Measurements from ENCODE around the gene FANCE. TPM values are rescaled to one million over a fixed set of nuclear protein-coding genes. Genes with fewer than 3 reads are reported as not detected.
"Not testable (repeated sequence)": the region's sequence is repeated elsewhere in the genome, so short reads cannot be mapped to it uniquely, and the experiment has no call there.

Gene FANCE
- total RNA-seq, 1 donor = 16.6 TPM

GRCh38 chr6:35432291-35432690, 19.8 kb upstream of the FANCE start:
- Histone ChIP-seq H3K79me2 (ENCODE audit: insufficient read depth, low read length) (no peaks in the 10 kb centered on the region), H2AFZ (ENCODE audit: low read length) (no peak overlapping the region), H3K9me3 (ENCODE audit: low read depth, low read length) (peaks cover 4% of the 10 kb centered on the region), H4K20me1 (ENCODE audit: insufficient read depth, low read length) (no peaks in the 10 kb centered on the region), H3K27ac (ENCODE audit: low read depth, low read length) (no peak overlapping the region), H3K4me1 (ENCODE audit: insufficient read depth, low read length) (peaks cover 15% of the 10 kb centered on the region), H3K4me2 (ENCODE audit: insufficient read depth, low read length) (no peak overlapping the region), H3K36me3 (ENCODE audit: insufficient read depth, low read length) (peaks cover 9% of the 10 kb centered on the region), H3K27me3 (ENCODE audit: insufficient read depth, low read length) (no peaks in the 10 kb centered on the region), H3K4me3 (ENCODE audit: insufficient read depth, low read length) (no peak overlapping the region)
- no peak for DNase-seq (ENCODE audit: insufficient read length, low spot score, missing footprints)
- no peak for TF ChIP-seq CTCF (IDR thresholded peaks at IDR 0.05; ENCODE audit: extremely low read depth, low read depth, low read length)

DNA sequence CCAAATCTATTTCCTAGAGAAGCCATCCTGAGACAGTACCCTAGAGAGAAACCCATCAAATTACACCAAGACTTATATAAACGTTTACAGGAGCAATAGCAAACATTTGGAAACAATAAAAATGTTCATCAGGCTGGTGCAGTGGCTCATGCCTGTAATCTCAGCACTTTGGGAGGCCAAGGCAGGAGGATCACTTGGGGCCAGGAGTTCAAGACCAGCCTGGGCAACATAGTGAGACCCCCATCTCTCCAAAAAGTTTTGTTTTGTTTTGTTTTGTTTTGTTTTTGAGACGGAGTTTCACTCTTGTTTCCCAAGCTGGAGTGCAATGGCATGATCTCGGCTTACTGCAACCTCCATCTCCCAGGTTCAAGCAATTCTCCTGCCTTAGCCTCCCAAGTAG, 19.4 kb upstream of the FANCE start:
- peaks cover 11% of the 10 kb centered on the region for H3K4me1 ChIP-seq (ENCODE audit: insufficient read depth, low read length)
- DNase-seq (ENCODE audit: insufficient read length, low spot score, missing footprints); H3K79me2 ChIP-seq (ENCODE audit: insufficient read depth, low read length); H4K20me1 ChIP-seq (ENCODE audit: insufficient read depth, low read length); H3K36me3 ChIP-seq (ENCODE audit: insufficient read depth, low read length); H3K27ac ChIP-seq (ENCODE audit: low read depth, low read length); H2AFZ ChIP-seq (ENCODE audit: low read length); H3K4me3 ChIP-seq (ENCODE audit: insufficient read depth, low read length); H3K9me3 ChIP-seq (ENCODE audit: low read depth, low read length); H3K27me3 ChIP-seq (ENCODE audit: insufficient read depth, low read length); H3K4me2 ChIP-seq (ENCODE audit: insufficient read depth, low read length): not testable (repeated sequence)

GRCh38 chr6:35435074-35435837, 16.9 kb upstream of the FANCE start:
- Histone ChIP-seq H2AFZ (ENCODE audit: low read length) (no peak overlapping the region), H3K4me1 (ENCODE audit: insufficient read depth, low read length) (no peaks in the 10 kb centered on the region), H3K27ac (ENCODE audit: low read depth, low read length) (no peak overlapping the region), H3K79me2 (ENCODE audit: insufficient read depth, low read length) (no peaks in the 10 kb centered on the region), H4K20me1 (ENCODE audit: insufficient read depth, low read length) (no peaks in the 10 kb centered on the region), H3K9me3 (ENCODE audit: low read depth, low read length) (no peaks in the 10 kb centered on the region), H3K4me3 (ENCODE audit: insufficient read depth, low read length) (no peak overlapping the region), H3K36me3 (ENCODE audit: insufficient read depth, low read length) (no peaks in the 10 kb centered on the region), H3K27me3 (ENCODE audit: insufficient read depth, low read length) (no peaks in the 10 kb centered on the region), H3K4me2 (ENCODE audit: insufficient read depth, low read length) (no peak overlapping the region)
- TF ChIP-seq CTCF (IDR thresholded peaks at IDR 0.05; ENCODE audit: extremely low read depth, low read depth, low read length) = no peak
- DNase-seq (ENCODE audit: insufficient read length, low spot score, missing footprints) = no peak

GRCh38 chr6:35436071-35436857, 15.9 kb upstream of the FANCE start:
- no peak overlapping the region for H3K27ac ChIP-seq (ENCODE audit: low read depth, low read length)
- no peaks in the 10 kb centered on the region for H4K20me1 ChIP-seq (ENCODE audit: insufficient read depth, low read length)
- no peaks in the 10 kb centered on the region for H3K36me3 ChIP-seq (ENCODE audit: insufficient read depth, low read length)
- H3K4me1 ChIP-seq (ENCODE audit: insufficient read depth, low read length) = no peaks in the 10 kb centered on the region
- no peak overlapping the region for H3K4me2 ChIP-seq (ENCODE audit: insufficient read depth, low read length)
- no peak overlapping the region for H2AFZ ChIP-seq (ENCODE audit: low read length)
- no peaks in the 10 kb centered on the region for H3K9me3 ChIP-seq (ENCODE audit: low read depth, low read length)
- no peaks in the 10 kb centered on the region for H3K79me2 ChIP-seq (ENCODE audit: insufficient read depth, low read length)
- H3K4me3 ChIP-seq (ENCODE audit: insufficient read depth, low read length) = no peak overlapping the region
- no peak for DNase-seq (ENCODE audit: insufficient read length, low spot score, missing footprints)
- H3K27me3 ChIP-seq (ENCODE audit: insufficient read depth, low read length) = no peaks in the 10 kb centered on the region
- no peak for TF ChIP-seq CTCF (IDR thresholded peaks at IDR 0.05; ENCODE audit: extremely low read depth, low read depth, low read length)

GRCh38 chr6:35438378-35439065, 13.6 kb upstream of the FANCE start:
- H3K4me1 ChIP-seq (ENCODE audit: insufficient read depth, low read length); H3K4me3 ChIP-seq (ENCODE audit: insufficient read depth, low read length): not testable (repeated sequence)

More at GRCh38 chr6:35438378-35439065, 13.6 kb upstream of the FANCE start:
- not testable (repeated sequence) for H3K79me2 ChIP-seq (ENCODE audit: insufficient read depth, low read length); H2AFZ ChIP-seq (ENCODE audit: low read length); H3K4me2 ChIP-seq (ENCODE audit: insufficient read depth, low read length); H4K20me1 ChIP-seq (ENCODE audit: insufficient read depth, low read length); H3K27me3 ChIP-seq (ENCODE audit: insufficient read depth, low read length); H3K27ac ChIP-seq (ENCODE audit: low read depth, low read length); DNase-seq (ENCODE audit: insufficient read length, low spot score, missing footprints); H3K36me3 ChIP-seq (ENCODE audit: insufficient read depth, low read length); H3K9me3 ChIP-seq (ENCODE audit: low read depth, low read length)
